Heart right ventricle (tissue), 16 donors: ENCODE measurements around the gene OR7C2. TPM values are rescaled to one million over a fixed set of nuclear protein-coding genes. Genes with fewer than 3 reads are reported as not detected.

Experiments used
- ATAC-seq, 8 donors: fragments of 200-7000 bp; cut with Tn5 transposase; one replicate each; pipeline ENCODE4 v1.9.1; 2020; ENCODE audit warnings: mild to moderate bottlenecking in 8 of 8, moderate library complexity in 8 of 8, moderate number of reproducible peaks in 1 of 8
- DNase-seq, 2 donors: peaks; one replicate each; pipeline ENCODE4 v3.0.0-alpha.2; 2020
- H3K27ac ChIP-seq, 10 donors: fragments of 200-600 bp; sonication (generic) in 2 of 10; one replicate each; pipeline versions ENCODE4 v1.5.0 to v1.8.0; 2020 to 2022; ENCODE audit warnings: mild to moderate bottlenecking in 3 of 10
- H3K27me3 ChIP-seq, 7 donors: fragments of 200-600 bp; one replicate each; pipeline ENCODE4 v1.8.0; 2021 to 2022; ENCODE audit warnings: mild to moderate bottlenecking in 2 of 7
- H3K36me3 ChIP-seq, 9 donors: fragments of 200-600 bp; sonication (generic) in 1 of 9; one replicate each; pipeline versions ENCODE4 v1.5.0 to v1.8.0; 2020 to 2022; ENCODE audit warnings: mild to moderate bottlenecking in 2 of 9
- H3K4me1 ChIP-seq, 9 donors: fragments of 200-600 bp; sonication (generic) in 1 of 9; one replicate each; pipeline versions ENCODE4 v1.5.0 to v1.8.0; 2020 to 2022; ENCODE audit warnings: mild to moderate bottlenecking in 4 of 9
- H3K4me3 ChIP-seq, 10 donors: fragments of 200-600 bp; sonication (generic) in 2 of 10; one replicate each; pipeline versions ENCODE4 v1.5.0 to v1.8.0; 2020 to 2022; ENCODE audit warnings: mild to moderate bottlenecking in 7 of 10, moderate library complexity in 2 of 10
- H3K9me3 ChIP-seq, 11 donors: fragments of 200-600 bp in 10 of 11; sonication (generic) in 2 of 11; one replicate each; pipeline versions ENCODE4 v1.5.0 to v1.8.0; 2013 to 2022; ENCODE audit warnings: mild to moderate bottlenecking in 2 of 11, control low read depth in 1 of 11, moderate library complexity in 1 of 11
- WGBS, 2 donors: extraction: QIAGEN DNeasy Blood & Tissue Kit; methylation state at CpG; one replicate each; pipeline ENCODE4 v1.1.7; 2013; ENCODE audit warnings: inconsistent platforms in 1 of 2; 5-methylcytosine and 5-hydroxymethylcytosine counted together
- intact Hi-C, 10 donors: fragments of 100-400 bp; cut with DNase I; formaldehyde crosslinking; loops; one replicate each; pipeline versions ENCODE4 v1.11.1 to v1.14.2; 2022
- long read RNA-seq, 3 donors: library from polyadenylated mRNA; unstranded; transcript quantifications; one replicate each; pipeline ENCODE4 v2.0.0, GENCODE V29; 2020 to 2021
- polyA plus RNA-seq, 2 donors: library from polyadenylated mRNA; stranded (reverse); fragments of 200-250 nt; gene quantifications; one replicate each; pipeline ENCODE4 v1.2.3, GENCODE V29; 2013
- total RNA-seq, 10 donors: library from RNA; stranded (reverse); fragmentation: NEBNext Ultra II Directional in 3 of 10; extraction: Animal tissue kit (Norgen Biotek cat#: 25700) in 3 of 10; gene quantifications; one replicate each; pipeline versions ENCODE4 v1.2.1 to v1.2.4, GENCODE V29; 2021 to 2023
- TF ChIP-seq, protein P1 (sequence below), 9 donors: fragments of 200-600 bp; sonication (generic) in 2 of 9; IDR thresholded peaks; one replicate each; pipeline versions ENCODE4 v1.5.0 to v1.8.0; 2021 to 2022; ENCODE audit warnings: antibody characterized with exemption in 9 of 9, mild to moderate bottlenecking in 5 of 9, moderate library complexity in 1 of 9
- donor health status: Arrhythmogenic right ventricular cardiomyopathy.
- donor health status: ischemic (EF 13 %, LVEDD 7.1; RV severe dilation, severe dysfunction).
- donor health status: healthy with polysubstance abuse.
- donor health status: DM: no; HTN: yes; CAD: no.
- donor health status: DM: no; HTN: no; CAD: no.
- donor health status: ischemic (EF 25% LVEDD 6.9; RV normal size, moderate dysfunction).
- donor health status: ischemic (EF 25% LVEDD 5.7; RV mildly dilated, moderate dysfunction).
- donor health status: healthy.
- donor health status: DM: yes; HTN: yes; CAD: no.
- donor health status: Ischemic cardiomyopathy.
- donor health status: ischemic (EF 35%, LVEDD 5.7; RV mildly dilated, moderate dysfunction).
- donor health status: nonischemic (EF 11% LVEDD 7.7; RV severe dilation, severe dysfunction).
- donor health status: DM: yes; HTN: yes; CAD: no.
- donor health status: PGD.
- donor health status: ischemic (EF 29% LVEDD 5.4; RV normal size, mild dysfunction).
- donor health status: nonischemic (EF 23%, LVEDD 6.1; RV moderate dilation, normal function).

Gene OR7C2
- total RNA-seq (not detected), polyA plus RNA-seq (not detected)
- long read RNA-seq, donor 1, result 0 reads
- long read RNA-seq, donor 2, result 0 reads
- long read RNA-seq, donor 3, result 0 reads

DNA sequence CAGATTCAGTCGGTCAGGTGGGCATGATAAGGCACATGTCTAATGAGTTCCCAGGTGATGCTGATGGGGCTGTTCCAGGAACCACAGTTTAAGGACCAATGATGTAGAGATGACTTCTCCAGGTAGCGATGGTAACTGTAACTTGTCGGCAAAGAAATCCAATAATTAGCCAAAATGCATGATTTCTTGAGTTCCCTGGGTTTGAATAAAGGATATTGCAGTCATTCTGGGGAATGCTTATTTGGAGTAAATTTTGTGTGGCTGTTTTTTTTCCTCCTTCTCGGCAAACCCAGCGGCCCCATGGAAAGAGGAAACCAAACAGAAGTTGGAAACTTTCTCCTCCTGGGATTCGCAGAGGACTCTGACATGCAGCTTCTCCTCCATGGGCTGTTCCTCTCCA, at the start of gene OR7C2:
OR7C2 (plus strand) TSS at position 301 of the 400 bp plus-strand sequence; CDS start at position 301, 0 bp downstream.
- no peaks in the 10 kb centered on the region for H3K9me3 ChIP-seq
- WGBS, 2 donors, result 84% methylated on average over 6 of the region's 6 CpGs
- ATAC-seq (no peak), DNase-seq (no peak)
- no peaks in the 10 kb centered on the region for H3K4me1 ChIP-seq
- TF ChIP-seq, protein P1, sequence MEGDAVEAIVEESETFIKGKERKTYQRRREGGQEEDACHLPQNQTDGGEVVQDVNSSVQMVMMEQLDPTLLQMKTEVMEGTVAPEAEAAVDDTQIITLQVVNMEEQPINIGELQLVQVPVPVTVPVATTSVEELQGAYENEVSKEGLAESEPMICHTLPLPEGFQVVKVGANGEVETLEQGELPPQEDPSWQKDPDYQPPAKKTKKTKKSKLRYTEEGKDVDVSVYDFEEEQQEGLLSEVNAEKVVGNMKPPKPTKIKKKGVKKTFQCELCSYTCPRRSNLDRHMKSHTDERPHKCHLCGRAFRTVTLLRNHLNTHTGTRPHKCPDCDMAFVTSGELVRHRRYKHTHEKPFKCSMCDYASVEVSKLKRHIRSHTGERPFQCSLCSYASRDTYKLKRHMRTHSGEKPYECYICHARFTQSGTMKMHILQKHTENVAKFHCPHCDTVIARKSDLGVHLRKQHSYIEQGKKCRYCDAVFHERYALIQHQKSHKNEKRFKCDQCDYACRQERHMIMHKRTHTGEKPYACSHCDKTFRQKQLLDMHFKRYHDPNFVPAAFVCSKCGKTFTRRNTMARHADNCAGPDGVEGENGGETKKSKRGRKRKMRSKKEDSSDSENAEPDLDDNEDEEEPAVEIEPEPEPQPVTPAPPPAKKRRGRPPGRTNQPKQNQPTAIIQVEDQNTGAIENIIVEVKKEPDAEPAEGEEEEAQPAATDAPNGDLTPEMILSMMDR (IDR thresholded peaks at IDR 0.05), result no peak
- intact Hi-C loops, result no loop called here
- H3K27me3 ChIP-seq, result peaks cover 0 to 7% (median 0%) of the 10 kb centered on the region in 7 donors
- H3K4me3 ChIP-seq, result no peak within 1 kb of the TSS
- H3K36me3 ChIP-seq, result no peaks in the 10 kb centered on the region
- H3K27ac ChIP-seq, result no peak within 1 kb of the TSS

DNA sequence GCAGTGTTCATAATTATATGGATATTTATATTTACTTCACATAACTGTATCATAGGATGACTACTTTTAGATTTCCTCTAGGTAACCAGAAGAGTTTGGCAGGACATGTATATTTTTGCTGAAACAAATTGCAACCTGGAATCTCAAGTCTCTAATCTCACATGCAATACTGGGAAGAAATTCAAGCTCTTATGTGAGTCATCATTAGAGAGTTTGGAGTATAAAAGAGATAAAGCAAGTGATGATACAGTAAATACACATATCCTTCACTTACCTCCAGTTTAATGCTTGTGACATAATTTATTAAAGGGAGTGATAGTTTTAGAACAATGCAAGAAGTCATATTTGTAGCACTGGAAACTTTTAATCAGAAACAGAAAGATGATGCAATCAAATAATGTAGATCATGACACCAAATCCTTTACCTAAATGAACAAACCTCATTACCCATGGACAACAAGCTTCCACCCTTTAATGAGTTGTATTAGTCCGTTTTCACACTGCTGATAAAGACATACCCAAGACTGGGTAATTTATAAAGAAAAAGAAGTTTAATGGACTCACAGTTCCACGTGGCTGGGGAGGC, 39.5 kb upstream of the OR7C2 start:
- ATAC-seq, result no peak

DNA sequence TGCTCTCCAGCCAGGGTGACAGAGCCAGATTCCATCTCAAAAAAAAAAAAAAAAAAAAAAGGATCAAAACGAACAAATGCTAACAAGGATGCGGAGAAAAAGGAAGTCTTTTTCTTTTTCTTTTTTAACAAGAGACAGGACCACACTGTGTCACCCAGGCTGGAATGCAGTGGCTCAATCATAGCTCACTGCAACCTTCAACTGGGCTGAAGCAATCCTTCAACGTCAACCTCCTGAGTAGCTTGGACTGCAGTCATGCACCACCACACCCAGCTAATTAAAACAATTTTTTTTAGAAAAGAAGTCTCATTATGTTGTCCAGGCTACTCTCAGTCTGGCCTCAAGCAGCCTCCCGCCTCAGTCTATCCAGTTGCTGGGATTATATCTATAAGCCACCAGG, 34.6 kb upstream of the OR7C2 start:
- Histone ChIP-seq H3K9me3 (no peaks in the 10 kb centered on the region), H3K27me3 (peaks cover 0 to 34% (median 16%) of the 10 kb centered on the region in 7 donors), H3K27ac (no peak overlapping the region), H3K36me3 (no peaks in the 10 kb centered on the region), H3K4me1 (no peaks in the 10 kb centered on the region), H3K4me3 (no peak overlapping the region)
- intact Hi-C loops, result no loop called here
- WGBS, 2 donors, result 70 to 73% methylated on average over 4 of the region's 4 CpGs
- TF ChIP-seq, protein P1 (IDR thresholded peaks at IDR 0.05), result no peak
- DNase-seq (no peak), ATAC-seq (no peak)

More for the DNA sequence above, 39.5 kb upstream of the OR7C2 start:
- H3K4me1 ChIP-seq, result no peaks in the 10 kb centered on the region
- H3K9me3 ChIP-seq, result no peaks in the 10 kb centered on the region
- H3K27ac ChIP-seq, result no peak overlapping the region
- no peak overlapping the region for H3K4me3 ChIP-seq
- intact Hi-C loops, result no loop called here
- WGBS, 2 donors, result 26 to 37% methylated on average over 2 of the region's 2 CpGs
- H3K27me3 ChIP-seq, result peaks cover 0 to 52% (median 21%) of the 10 kb centered on the region in 7 donors
- TF ChIP-seq, protein P1 (IDR thresholded peaks at IDR 0.05), result no peak
- no peak for DNase-seq
- no peaks in the 10 kb centered on the region for H3K36me3 ChIP-seq

DNA sequence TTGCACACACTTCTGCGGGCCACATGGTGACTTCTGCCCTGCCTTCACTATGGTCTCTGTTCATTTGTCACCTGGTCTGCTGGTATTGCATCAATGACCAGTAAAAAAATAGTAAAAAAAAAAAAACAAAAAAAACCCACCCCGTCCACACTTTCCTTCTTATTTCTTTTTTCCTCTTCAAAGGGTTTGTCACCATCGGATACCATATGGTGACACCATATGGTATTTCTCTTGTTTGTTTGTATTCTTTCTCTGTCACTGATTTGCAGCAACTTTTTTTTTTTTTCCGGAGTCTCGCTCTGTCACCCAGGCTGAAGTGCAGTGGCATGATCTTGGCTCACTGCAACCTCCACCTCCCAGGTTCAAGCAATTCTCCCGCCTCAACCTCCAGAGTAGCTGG, 26.2 kb upstream of the OR7C2 start:
- no peak for ATAC-seq
- Histone ChIP-seq H3K4me3 (no peak overlapping the region), H3K27ac (no peak overlapping the region), H3K9me3 (peaks cover 0 to 10% (median 0%) of the 10 kb centered on the region in 11 donors), H3K27me3 (peaks cover 0 to 29% (median 11%) of the 10 kb centered on the region in 7 donors), H3K4me1 (no peaks in the 10 kb centered on the region), H3K36me3 (no peaks in the 10 kb centered on the region)
- TF ChIP-seq, protein P1 (IDR thresholded peaks at IDR 0.05), result no peak
- intact Hi-C loops, result no loop called here
- no peak for DNase-seq
- WGBS, 2 donors, result 75 to 78% methylated on average over 6 of the region's 6 CpGs
